Left hindlimb (tissue), 1 donor: ENCODE measurements around the gene WDR35.
A peak's percentile ranks its signal among the peaks of the same experiment; 100 is the strongest.

Experiments used
- DNase-seq: peaks from one replicate; pipeline ENCODE4 v3.0.0-alpha.2; 2018

The WDR35 gene

GRCh38 chr2:19989667-19990415 lies at the start of gene WDR35:
WDR35 (minus strand) TSS chr2:19990105; CDS start chr2:19990015, 90 bp downstream.
- peak; percentile 91 for DNase-seq

GRCh38 chr2:20037660-20038059 lies 47.8 kb upstream of the WDR35 start:
- no peak for DNase-seq

- no peak for DNase-seq
These were observed 46.2 kb upstream of the WDR35 start for GRCh38 chr2:20035955-20036666.

GRCh38 chr2:20034821-20035220 lies 44.9 kb upstream of the WDR35 start:
- DNase-seq = no peak

- DNase-seq = no peak
These were observed 44.3 kb upstream of the WDR35 start for GRCh38 chr2:20034218-20034617.

- DNase-seq = no peak
These were observed 43.4 kb upstream of the WDR35 start for GRCh38 chr2:20033322-20033721.

GRCh38 chr2:20030224-20030623 lies 40.3 kb upstream of the WDR35 start:
- no peak for DNase-seq

- no peak for DNase-seq
These were observed 38.0 kb upstream of the WDR35 start for GRCh38 chr2:20027705-20028434.

- DNase-seq = no peak
These were observed 37.4 kb upstream of the WDR35 start for GRCh38 chr2:20027260-20027677.

GRCh38 chr2:20025065-20025786 lies 35.3 kb upstream of the WDR35 start:
- no peak for DNase-seq

- DNase-seq = no peak
These were observed 33.8 kb upstream of the WDR35 start for GRCh38 chr2:20023688-20024087.

GRCh38 chr2:20021405-20022009 lies 31.6 kb upstream of the WDR35 start:
- no peak for DNase-seq

- DNase-seq = no peak
These were observed 29.8 kb upstream of the WDR35 start for GRCh38 chr2:20019747-20020146.

- DNase-seq = no peak
These were observed 28.8 kb upstream of the WDR35 start for GRCh38 chr2:20018601-20019152.

- no peak for DNase-seq
These were observed 26.4 kb upstream of the WDR35 start for GRCh38 chr2:20016346-20016745.

- DNase-seq = no peak
These were observed 25.7 kb upstream of the WDR35 start for GRCh38 chr2:20015482-20016083.

GRCh38 chr2:20013126-20013849 lies 23.4 kb upstream of the WDR35 start:
- no peak for DNase-seq

- DNase-seq = peak; percentile 74
These were observed 22.6 kb upstream of the WDR35 start, which contains the start of gene MATN3 for GRCh38 chr2:20012282-20013125. MATN3 (minus strand) TSS chr2:20012668; CDS start chr2:20012631, 37 bp downstream.

GRCh38 chr2:20012032-20012281 lies 22.1 kb upstream of the WDR35 start:
- DNase-seq = no peak
